Measurements from ENCODE around the gene GLI2. TPM values are rescaled to one million over a fixed set of nuclear protein-coding genes. Genes with fewer than 3 reads are reported as not detected.

The GLI2 gene
- total RNA-seq, 2 experiments from 2014 or later, result not detected

GRCh38 chr2:120769076-120769786, 33.6 kb downstream of the GLI2 start:
- H3K4me1 Mint-ChIP-seq (ENCODE audit: low read depth), result no peaks in the 10 kb centered on the region
- POLR2A ChIA-PET, result no interaction called here
- H3K27ac Mint-ChIP-seq, result no peak overlapping the region
- no peak for TF ChIP-seq CTCF (IDR thresholded peaks at IDR 0.05)
- H3K9me3 Mint-ChIP-seq, result no peaks in the 10 kb centered on the region
- ATAC-seq (no peak), DNase-seq (no peak)
- H3K27me3 Mint-ChIP-seq, result no peaks in the 10 kb centered on the region
- no peak overlapping the region for H3K4me3 Mint-ChIP-seq
- H3K36me3 Mint-ChIP-seq (ENCODE audit: low read depth), result no peaks in the 10 kb centered on the region
- CTCF ChIA-PET, result interaction anchor here (0.6 kb wide), 1 partner anchor 32 kb away, joined by 3 read pairs; no protein-coding TSS in a partner anchor
- intact Hi-C loops (cut with micrococcal nuclease), result no loop called here

DNA sequence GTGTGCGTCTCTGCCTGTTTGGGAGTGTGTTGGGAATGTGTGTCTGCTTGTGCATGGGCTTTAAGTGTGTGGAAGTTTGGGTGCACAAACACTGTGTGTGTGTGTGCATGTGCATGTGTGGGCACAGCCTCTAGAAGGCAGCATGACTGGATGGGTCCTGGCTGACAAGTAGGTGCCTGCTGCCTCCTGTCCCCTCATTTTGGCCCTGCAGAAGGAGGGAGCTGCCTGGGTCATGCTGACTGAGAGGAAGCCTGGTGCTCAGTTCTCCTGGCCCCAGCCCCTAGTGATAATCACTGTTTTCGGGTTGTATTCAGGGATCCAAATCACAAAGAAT, 34.1 kb downstream of the GLI2 start:
- no peak overlapping the region for H3K4me3 Mint-ChIP-seq
- no peaks in the 10 kb centered on the region for H3K4me1 Mint-ChIP-seq (ENCODE audit: low read depth)
- no peak for TF ChIP-seq CTCF (IDR thresholded peaks at IDR 0.05)
- POLR2A ChIA-PET, result no interaction called here
- intact Hi-C loops (cut with micrococcal nuclease), result no loop called here
- ATAC-seq (no peak), DNase-seq (no peak)
- H3K9me3 Mint-ChIP-seq, result no peaks in the 10 kb centered on the region
- H3K27me3 Mint-ChIP-seq, result no peaks in the 10 kb centered on the region
- CTCF ChIA-PET, result no interaction called here
- no peak overlapping the region for H3K27ac Mint-ChIP-seq
- no peaks in the 10 kb centered on the region for H3K36me3 Mint-ChIP-seq (ENCODE audit: low read depth)

GRCh38 chr2:120770176-120770575, 34.5 kb downstream of the GLI2 start:
- Mint-ChIP-seq H3K9me3 (no peaks in the 10 kb centered on the region), H3K4me3 (no peak overlapping the region), H3K27me3 (no peaks in the 10 kb centered on the region), H3K27ac (no peak overlapping the region), H3K4me1 (ENCODE audit: low read depth) (no peaks in the 10 kb centered on the region), H3K36me3 (ENCODE audit: low read depth) (no peaks in the 10 kb centered on the region)
- no peak for TF ChIP-seq CTCF (IDR thresholded peaks at IDR 0.05)
- ChIA-PET CTCF (no interaction called here), POLR2A (no interaction called here)
- DNase-seq (no peak), ATAC-seq (no peak)
- intact Hi-C loops (cut with micrococcal nuclease), result no loop called here

DNA sequence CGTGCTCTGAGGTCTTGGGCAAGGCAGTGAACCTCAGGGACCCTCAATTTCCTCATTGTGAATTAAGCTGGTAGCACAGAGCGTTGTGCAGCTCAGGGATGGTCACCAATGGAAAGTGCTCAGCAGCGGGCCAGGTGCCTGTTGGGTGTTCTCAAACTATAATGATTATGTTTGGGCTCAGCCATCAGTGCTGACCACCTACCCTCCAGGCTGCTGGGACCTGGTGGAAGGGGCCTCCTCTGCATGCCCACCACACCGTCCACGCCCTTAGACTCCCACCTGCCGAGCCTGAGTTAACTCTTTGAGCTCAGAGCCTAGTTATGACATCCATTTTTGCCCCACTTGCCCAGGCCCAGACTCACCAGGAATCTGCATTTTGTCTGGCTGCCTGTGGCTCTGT, 35.0 kb downstream of the GLI2 start:
- no peak overlapping the region for H3K27ac Mint-ChIP-seq
- H3K36me3 Mint-ChIP-seq (ENCODE audit: low read depth), result no peaks in the 10 kb centered on the region
- ChIA-PET POLR2A (no interaction called here), CTCF (interaction anchor here (1.1 kb wide), 1 partner anchor 9 kb away, joined by 3 read pairs; no protein-coding TSS in a partner anchor)
- H3K27me3 Mint-ChIP-seq, result no peaks in the 10 kb centered on the region
- intact Hi-C loops (cut with micrococcal nuclease), result no loop called here
- no peaks in the 10 kb centered on the region for H3K4me1 Mint-ChIP-seq (ENCODE audit: low read depth)
- DNase-seq, result no peak
- no peak overlapping the region for H3K4me3 Mint-ChIP-seq
- TF ChIP-seq CTCF (IDR thresholded peaks at IDR 0.05), result no peak
- no peak for ATAC-seq
- H3K9me3 Mint-ChIP-seq, result no peaks in the 10 kb centered on the region

DNA sequence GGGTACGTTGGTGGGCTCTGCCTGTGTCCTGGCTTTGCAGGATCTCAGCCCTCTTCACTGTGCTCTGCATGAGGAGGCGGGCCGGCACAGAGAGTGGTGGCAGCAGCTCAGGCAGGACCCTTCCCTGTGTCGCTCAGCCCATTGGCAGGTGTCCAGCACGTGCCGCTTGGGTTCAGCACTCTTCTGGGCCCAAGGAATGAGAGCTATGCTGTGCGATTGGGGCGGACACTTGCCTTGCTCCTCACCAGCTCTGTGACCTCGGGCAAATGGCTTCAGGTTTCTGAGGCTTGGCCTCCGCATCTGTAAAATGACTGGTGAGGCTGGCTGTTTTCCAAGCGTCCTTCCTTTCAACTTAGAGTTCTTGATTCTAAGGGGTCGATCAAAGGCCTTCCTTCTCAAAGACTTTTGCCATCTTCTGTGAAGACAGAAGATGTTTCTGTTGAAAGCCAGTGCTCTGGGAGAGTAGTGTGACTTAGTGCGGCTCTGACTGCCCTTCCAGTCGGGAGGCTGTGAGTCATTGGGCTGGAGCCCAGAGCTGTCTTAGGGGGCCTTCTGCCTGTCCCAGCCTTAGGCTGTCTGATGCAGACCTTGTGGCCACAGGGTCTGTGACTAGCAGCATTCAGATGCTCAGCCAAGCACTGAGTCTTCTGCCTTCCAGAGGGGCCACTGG, 35.6 kb downstream of the GLI2 start:
- ATAC-seq (no peak), DNase-seq (no peak)
- no peak for TF ChIP-seq CTCF (IDR thresholded peaks at IDR 0.05)
- no peak overlapping the region for H3K4me3 Mint-ChIP-seq
- intact Hi-C loops (cut with micrococcal nuclease), result no loop called here
- H3K27ac Mint-ChIP-seq, result no peak overlapping the region
- CTCF ChIA-PET, result interaction anchor here (1.1 kb wide), 1 partner anchor 9 kb away, joined by 3 read pairs; no protein-coding TSS in a partner anchor
- H3K27me3 Mint-ChIP-seq, result no peaks in the 10 kb centered on the region
- POLR2A ChIA-PET, result no interaction called here
- H3K36me3 Mint-ChIP-seq (ENCODE audit: low read depth), result no peaks in the 10 kb centered on the region
- no peaks in the 10 kb centered on the region for H3K9me3 Mint-ChIP-seq
- H3K4me1 Mint-ChIP-seq (ENCODE audit: low read depth), result no peaks in the 10 kb centered on the region
